Kidney epithelial cell (primary cell): ENCODE results near the gene TPM1. TPM values are rescaled to one million over a fixed set of nuclear protein-coding genes. Genes with fewer than 3 reads are reported as not detected.

Source experiments
- DNase-seq: peaks from one replicate; pipeline ENCODE4 v3.0.0-alpha.2; 2010; ENCODE audit warnings: low read depth
- H3K27me3 ChIP-seq: 2 replicates; pipeline ENCODE4 v1.6.0; 2011; ENCODE audit warnings: low read length; ENCODE audit not compliant: control insufficient read depth, insufficient read depth
- H3K36me3 ChIP-seq: 2 replicates; pipeline ENCODE4 v1.5.1; 2011; ENCODE audit warnings: low read length; ENCODE audit not compliant: control insufficient read depth, insufficient read depth
- H3K4me3 ChIP-seq: 2 replicates; pipeline ENCODE4 v1.5.1; 2011; ENCODE audit warnings: low read depth, mild to moderate bottlenecking, control low read depth, low read length
- CTCF ChIP-seq: IDR thresholded peaks from 2 replicates; pipeline ENCODE4 v1.5.1; 2011; ENCODE audit warnings: mild to moderate bottlenecking, moderate library complexity, low read length, control low read depth, inconsistent platforms; ENCODE audit not compliant: insufficient read depth, poor library complexity, severe bottlenecking
- total RNA-seq: library from RNA; depleted of rRNA; stranded (reverse); fragments of >200 nt; gene quantifications from 2 replicates; pipeline ENCODE4 v1.2.3, GENCODE V29; 2015

The TPM1 gene
- total RNA-seq, 1 donor from 2014 or later = 847 TPM

DNA sequence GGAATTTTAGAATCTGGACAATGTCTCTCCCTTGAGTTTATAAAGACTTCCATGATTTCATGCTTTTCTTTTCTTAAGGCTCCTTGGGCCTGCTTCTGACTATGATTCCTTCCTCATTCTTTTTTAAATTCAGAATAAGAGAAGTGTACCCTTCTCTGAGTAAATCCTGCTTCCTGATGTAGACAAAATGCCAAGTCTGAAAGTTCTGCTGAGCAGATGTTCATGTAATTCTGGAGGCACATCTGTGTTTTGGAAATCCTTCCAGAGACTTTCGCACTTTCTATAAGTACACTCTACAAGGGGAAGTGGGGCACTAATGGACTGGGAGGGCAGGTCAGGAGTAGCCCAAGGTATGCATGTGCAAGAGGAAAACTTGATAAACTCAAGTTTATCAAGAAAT is 24.8 kb downstream of the TPM1 start:
- peaks cover 12% of the 10 kb centered on the region for H3K36me3 ChIP-seq
- TF ChIP-seq CTCF = no peak
- H3K27me3 ChIP-seq = no peaks in the 10 kb centered on the region
- no peak overlapping the region for H3K4me3 ChIP-seq
- DNase-seq = no peak

DNA sequence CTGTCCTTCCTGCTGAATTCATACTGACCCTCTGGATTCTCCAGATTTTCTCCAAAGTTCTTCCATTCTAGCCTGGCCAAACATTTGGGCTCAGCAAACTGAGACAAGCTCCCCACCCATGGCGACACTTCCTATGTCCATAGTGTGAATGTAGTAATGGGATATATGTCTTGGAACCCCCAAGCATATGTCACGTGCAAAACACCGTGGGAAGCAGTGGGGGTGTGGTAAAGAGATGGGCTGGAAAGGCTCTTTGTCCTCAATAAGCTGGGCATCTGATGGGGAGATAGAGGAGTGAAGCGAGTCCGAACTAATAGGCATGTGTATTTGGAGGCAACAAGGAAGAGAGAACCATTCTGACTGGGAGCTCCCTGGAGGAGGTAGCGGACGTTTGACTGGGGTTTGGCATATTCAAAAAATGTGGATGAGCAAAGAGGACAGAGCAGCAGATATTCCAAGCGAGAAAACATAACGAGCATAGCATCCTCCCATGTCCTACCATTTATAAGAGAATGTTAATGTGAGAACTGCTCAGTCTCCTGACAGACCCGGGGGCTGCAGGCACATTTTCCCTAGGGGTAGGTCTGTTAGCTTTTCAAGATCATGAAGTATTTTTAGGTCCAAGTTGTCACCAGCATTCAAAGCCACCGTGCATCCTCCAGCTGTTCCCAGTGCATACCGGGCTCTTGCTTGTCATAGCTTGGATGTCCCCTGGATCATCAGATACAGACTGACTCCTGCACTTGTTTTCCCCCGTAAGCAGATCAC is 25.6 kb downstream of the TPM1 start:
- no peak for TF ChIP-seq CTCF
- H3K4me3 ChIP-seq = no peak overlapping the region
- H3K27me3 ChIP-seq = no peaks in the 10 kb centered on the region
- H3K36me3 ChIP-seq = peaks cover 12% of the 10 kb centered on the region
- no peak for DNase-seq

DNA sequence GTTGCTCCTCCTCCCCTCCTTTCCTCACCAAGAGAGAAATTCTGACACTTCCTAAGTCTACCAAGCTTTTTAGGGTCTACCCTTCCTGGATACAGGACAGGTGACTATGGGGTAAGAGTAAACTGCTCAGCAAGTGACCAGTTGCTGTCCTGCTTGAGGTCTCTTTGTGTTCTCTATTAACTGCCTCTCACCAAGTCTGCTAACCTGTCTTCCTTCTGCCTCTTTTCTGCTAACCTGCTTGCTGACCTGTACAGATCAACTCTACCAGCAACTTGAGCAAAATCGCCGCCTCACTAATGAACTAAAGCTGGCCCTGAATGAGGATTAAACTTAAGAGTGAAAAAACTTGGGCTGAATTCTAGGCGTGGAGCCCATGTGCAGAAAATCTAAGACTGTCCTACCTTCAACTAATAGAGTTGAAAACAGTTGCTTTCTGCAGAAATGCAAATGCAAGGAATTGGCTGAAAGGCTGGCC is 27.1 kb downstream of the TPM1 start:
- no peak for DNase-seq
- Histone ChIP-seq H3K36me3 (peaks cover 11% of the 10 kb centered on the region), H3K27me3 (no peaks in the 10 kb centered on the region), H3K4me3 (no peak overlapping the region)
- no peak for TF ChIP-seq CTCF

DNA sequence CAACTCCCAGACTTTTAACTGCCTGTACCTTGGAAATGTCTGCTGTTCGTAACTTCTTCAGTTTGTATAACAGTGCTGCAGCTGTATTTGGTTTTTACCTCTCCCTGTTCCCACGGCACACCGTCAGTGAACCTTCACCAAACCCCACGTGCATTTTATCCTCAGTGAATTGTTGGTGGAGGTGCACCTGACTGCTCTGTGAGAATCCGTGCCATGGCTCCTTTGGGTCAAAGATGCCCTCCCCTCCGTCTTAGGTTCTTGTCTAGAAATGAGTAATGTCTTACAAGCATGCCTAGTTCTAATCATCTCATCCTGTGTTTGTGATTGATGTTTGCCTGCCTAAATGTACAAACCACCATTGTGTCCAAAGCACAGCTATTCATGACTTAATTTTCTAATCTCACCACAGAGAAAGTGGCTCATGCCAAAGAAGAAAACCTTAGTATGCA is 28.2 kb downstream of the TPM1 start:
- no peak for DNase-seq
- H3K27me3 ChIP-seq = no peaks in the 10 kb centered on the region
- peaks cover 11% of the 10 kb centered on the region for H3K36me3 ChIP-seq
- H3K4me3 ChIP-seq = no peak overlapping the region
- TF ChIP-seq CTCF = no peak

GRCh38 chr15:63071288-63071909 is 28.9 kb downstream of the TPM1 start:
- Histone ChIP-seq H3K27me3 (no peaks in the 10 kb centered on the region), H3K36me3 (peaks cover 11% of the 10 kb centered on the region), H3K4me3 (no peak overlapping the region)
- no peak for TF ChIP-seq CTCF
- no peak for DNase-seq
